A549 (cell line): Measurements from ENCODE around the gene MT1E. TPM values are rescaled to one million over a fixed set of nuclear protein-coding genes. Genes with fewer than 3 reads are reported as not detected.

ENCODE experiments used
- ATAC-seq, 2 experiments: fragments of 200-7000 bp in 1 of 2; fragments of >200 bp in 1 of 2; cut with Nextera tagmentation in 1 of 2; cut with Tn5 transposase in 1 of 2; 3 replicates each; pipeline versions ENCODE4 v1.8.0 to v1.9.1; 2018 to 2020; ENCODE audit warnings: mild to moderate bottlenecking in 1 of 2, moderate library complexity in 1 of 2
- CTCF ChIA-PET: fragments of 300-600 bp; sonication (Branson Sonifier 250); formaldehyde crosslinking; extraction: SDS; loops from one replicate; lab custom pipeline; 2021; ENCODE audit warnings: antibody characterized with exemption, inconsistent platforms; lab: Yijun Ruan, JAX
- POLR2A ChIA-PET: fragments of 350-600 bp; formaldehyde crosslinking; extraction: SDS; loops from one replicate; lab custom pipeline; 2021; ENCODE audit warnings: antibody characterized with exemption, inconsistent platforms; lab: Yijun Ruan, JAX
- DNase-seq, 2 experiments: peaks; one replicate each; pipeline versions ENCODE4 v3.0.0 to v3.0.0-alpha.2; 2011 to 2016; ENCODE audit warnings: low read depth in 1 of 2, low spot score in 1 of 2
- FAIRE-seq: peaks from 2 replicates; lab custom pipeline; 2011; peaks lifted over from hg19 to GRCh38; lab: Jason Lieb, UNC
- H3K27ac ChIP-seq, 2 experiments: fragments of >200 bp; sonication (Bioruptor Twin); formaldehyde crosslinking; 3 replicates each; pipeline ENCODE4 v1.5.1; 2016 to 2017
- H3K4me1 ChIP-seq: fragments of >200 bp; sonication (Bioruptor Twin); formaldehyde crosslinking; 3 replicates; pipeline ENCODE4 v1.6.1; 2016
- H3K4me2 ChIP-seq: fragments of >200 bp; sonication (Bioruptor Twin); formaldehyde crosslinking; 3 replicates; pipeline ENCODE4 v1.6.1; 2016
- H3K4me3 ChIP-seq: fragments of >200 bp; sonication (Bioruptor Twin); formaldehyde crosslinking; 3 replicates; pipeline ENCODE4 v1.5.1; 2016
- H3K9me3 ChIP-seq: fragments of >200 bp; sonication (Bioruptor Twin); formaldehyde crosslinking; 3 replicates; pipeline ENCODE4 v1.6.1; 2016
- BHLHE40 ChIP-seq: IDR thresholded peaks from 2 replicates; pipeline ENCODE4 v1.6.1; 2012; ENCODE audit warnings: low read depth, low read length, inconsistent platforms
- EHF ChIP-seq: fragments of 250-450 bp; sonication (Bioruptor Pico); IDR thresholded peaks from 2 replicates; pipeline ENCODE4 v1.5.0; 2020; ENCODE audit warnings: mild to moderate bottlenecking
- FOSL2 ChIP-seq, 2 experiments: fragments of 450-650 bp in 1 of 2; fragments of >200 bp in 1 of 2; sonication (Bioruptor Twin) in 1 of 2; formaldehyde crosslinking; IDR thresholded peaks; 2 replicates each; pipeline versions ENCODE4 v1.5.0 to v1.6.1; 2016 to 2020; ENCODE audit warnings: mild to moderate bottlenecking in 1 of 2, moderate library complexity in 1 of 2
- GATA3 ChIP-seq: IDR thresholded peaks from 2 replicates; pipeline ENCODE4 v1.6.1; 2012; ENCODE audit warnings: borderline replicate concordance
- HDAC2 ChIP-seq: fragments of 200-600 bp; sonication (generic); IDR thresholded peaks from 2 replicates; pipeline ENCODE4 v1.6.1; 2016
- HOXB13 ChIP-seq: fragments of 250-450 bp; sonication (Bioruptor Pico); IDR thresholded peaks from 2 replicates; pipeline ENCODE4 v1.5.0; 2020; ENCODE audit warnings: low read depth, mild to moderate bottlenecking, moderate library complexity
- JUN ChIP-seq, 2 experiments: fragments of >200 bp; sonication (Bioruptor Twin); formaldehyde crosslinking; IDR thresholded peaks; 2 replicates in 1 of 2; 3 replicates in 1 of 2; pipeline ENCODE4 v1.6.1; 2016 to 2017
- KDM1A ChIP-seq: fragments of 200-600 bp; sonication (generic); IDR thresholded peaks from 2 replicates; pipeline ENCODE4 v1.6.1; 2016; ENCODE audit warnings: low read depth, mild to moderate bottlenecking
- KDM5A ChIP-seq: fragments of 200-600 bp; sonication (generic); IDR thresholded peaks from 2 replicates; pipeline ENCODE4 v1.6.1; 2016; ENCODE audit warnings: antibody characterized with exemption, mild to moderate bottlenecking
- MAFK ChIP-seq: fragments of 450-650 bp; IDR thresholded peaks from 2 replicates; pipeline ENCODE4 v1.6.1; 2014; ENCODE audit not compliant: partially characterized antibody
- MYC ChIP-seq: IDR thresholded peaks from 2 replicates; pipeline ENCODE4 v1.6.1; 2012; ENCODE audit warnings: mild to moderate bottlenecking, inconsistent platforms, low read length, improper control_type of control experiment, borderline replicate concordance
- NFE2L2 ChIP-seq: fragments of 150-350 bp; conservative IDR thresholded peaks from 2 replicates; pipeline ENCODE4 v1.6.1; 2014; ENCODE audit warnings: low read length
- WGBS: methylation state at CpG from one replicate; pipeline ENCODE4 v1.1.6; 2017; ENCODE audit errors: missing lambda C conversion rate; 5-methylcytosine and 5-hydroxymethylcytosine counted together
- polyA plus RNA-seq, 4 experiments: library from polyadenylated mRNA; depleted of rRNA in 3 of 4; stranded (reverse); fragments of >200 nt; fragmentation: RNase III in 1 of 4; extraction: RNeasy Plus Mini Kit Qiagen cat#74134 plus additional on column Dnase treatment in 1 of 4; gene quantifications; 2 replicates in 3 of 4; 3 replicates in 1 of 4; pipeline ENCODE4 v1.2.3, GENCODE V29; 2011 to 2017
- TF ChIP-seq, protein P1 (sequence below): fragments of >200 bp; sonication (Bioruptor Twin); formaldehyde crosslinking; IDR thresholded peaks from 3 replicates; pipeline ENCODE4 v1.5.1; 2016
- TF ChIP-seq, protein P2 (sequence below): fragments of 250-450 bp; sonication (Bioruptor Pico); IDR thresholded peaks from 2 replicates; pipeline ENCODE4 v1.5.0; 2020; ENCODE audit warnings: low read depth, mild to moderate bottlenecking, moderate library complexity
- TF ChIP-seq, protein P3 (sequence below): IDR thresholded peaks from 2 replicates; pipeline ENCODE4 v1.6.1; 2012

The MT1E gene
- polyA plus RNA-seq, 2 of the 4 experiments (the other 2 are of a cell fraction), result not detected

DNA sequence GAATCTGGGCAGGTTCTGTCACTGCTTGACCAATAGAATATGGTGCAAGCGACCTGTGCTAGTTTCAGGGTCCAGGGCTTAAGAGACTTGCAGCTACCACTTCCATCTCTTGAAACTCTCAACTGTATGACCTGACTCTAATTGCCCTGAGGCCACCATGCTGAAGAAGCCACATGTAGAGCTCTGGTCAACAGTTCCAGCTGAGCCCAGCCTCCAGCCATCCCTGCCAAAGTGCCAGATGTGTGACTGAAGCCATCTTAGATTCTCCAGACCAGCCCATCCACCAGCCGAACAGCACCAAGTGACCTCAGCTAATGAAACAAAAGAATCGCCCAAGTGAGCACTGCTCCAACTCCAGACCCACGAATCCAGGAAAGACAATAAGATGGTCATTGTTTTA is 20.6 kb upstream of the MT1E start:
- no peak for FAIRE-seq
- no peak for DNase-seq
- 94% methylated on average over 4 of the region's 4 CpGs for WGBS
- CTCF ChIA-PET, result interaction anchor here (1.1 to 19.7 kb wide), 12 partner anchors 12 to 185 kb away, joined by 3 to 340 read pairs (median 6); partner anchors contain the start of genes MT1A, MT1B and MT1F
- TF ChIP-seq KDM5A, result no peak
- TF ChIP-seq EHF (CRISPR knock-in tag), result no peak
- H3K27ac ChIP-seq, result peak overlapping the region; percentile 93 to 96
- no peak for ATAC-seq
- no peaks in the 10 kb centered on the region for H3K9me3 ChIP-seq
- H3K4me2 ChIP-seq, result no peak overlapping the region; the same call in 2 of the 3 replicates
- POLR2A ChIA-PET, result interaction anchor here (10.8 kb wide), 1 partner anchor 79 kb away, joined by 185 read pairs; the partner anchor contains the start of gene MT1X
- peaks cover 42% of the 10 kb centered on the region for H3K4me1 ChIP-seq
- H3K4me3 ChIP-seq, result no peak overlapping the region

DNA sequence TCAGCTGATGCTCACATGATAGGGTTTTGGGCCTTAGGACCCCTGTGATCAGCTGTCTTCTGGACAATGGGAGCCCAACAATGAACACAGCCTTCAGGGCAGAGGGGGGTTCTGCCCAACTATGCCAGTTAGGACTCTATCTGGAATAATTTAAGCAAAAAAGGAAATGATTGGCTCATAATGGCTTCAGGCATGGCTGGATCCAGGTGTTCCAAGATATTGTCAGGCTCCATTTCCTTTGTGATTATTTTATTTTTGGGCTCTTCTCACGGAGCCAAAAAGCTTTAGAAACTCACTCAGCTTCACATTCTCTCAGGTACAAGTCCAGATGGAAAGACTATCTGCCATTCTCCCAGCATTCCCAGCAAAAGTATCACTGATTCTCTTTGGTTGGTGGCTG is 20.1 kb upstream of the MT1E start:
- no peak for FAIRE-seq
- H3K4me2 ChIP-seq, result peak overlapping the region; percentile 81
- CTCF ChIA-PET, result interaction anchor here (1.1 to 19.7 kb wide), 10 partner anchors 11 to 97 kb away, joined by 3 to 340 read pairs (median 6); partner anchors contain the start of genes MT1A, MT1B and MT1F
- peak overlapping the region; percentile 93 to 96 for H3K27ac ChIP-seq
- ATAC-seq, result no peak
- peaks cover 47% of the 10 kb centered on the region for H3K4me1 ChIP-seq
- WGBS, result 100% methylated on average over 1 of the region's 1 CpG
- no peak for DNase-seq
- H3K4me3 ChIP-seq, result no peak overlapping the region
- POLR2A ChIA-PET, result interaction anchor here (0.9 to 10.8 kb wide), 4 partner anchors 38 to 154 kb away, joined by 3 to 185 read pairs (median 4); partner anchors contain the start of genes MT1X, NUDT21 and OGFOD1
- no peaks in the 10 kb centered on the region for H3K9me3 ChIP-seq
- TF ChIP-seq, protein P1, sequence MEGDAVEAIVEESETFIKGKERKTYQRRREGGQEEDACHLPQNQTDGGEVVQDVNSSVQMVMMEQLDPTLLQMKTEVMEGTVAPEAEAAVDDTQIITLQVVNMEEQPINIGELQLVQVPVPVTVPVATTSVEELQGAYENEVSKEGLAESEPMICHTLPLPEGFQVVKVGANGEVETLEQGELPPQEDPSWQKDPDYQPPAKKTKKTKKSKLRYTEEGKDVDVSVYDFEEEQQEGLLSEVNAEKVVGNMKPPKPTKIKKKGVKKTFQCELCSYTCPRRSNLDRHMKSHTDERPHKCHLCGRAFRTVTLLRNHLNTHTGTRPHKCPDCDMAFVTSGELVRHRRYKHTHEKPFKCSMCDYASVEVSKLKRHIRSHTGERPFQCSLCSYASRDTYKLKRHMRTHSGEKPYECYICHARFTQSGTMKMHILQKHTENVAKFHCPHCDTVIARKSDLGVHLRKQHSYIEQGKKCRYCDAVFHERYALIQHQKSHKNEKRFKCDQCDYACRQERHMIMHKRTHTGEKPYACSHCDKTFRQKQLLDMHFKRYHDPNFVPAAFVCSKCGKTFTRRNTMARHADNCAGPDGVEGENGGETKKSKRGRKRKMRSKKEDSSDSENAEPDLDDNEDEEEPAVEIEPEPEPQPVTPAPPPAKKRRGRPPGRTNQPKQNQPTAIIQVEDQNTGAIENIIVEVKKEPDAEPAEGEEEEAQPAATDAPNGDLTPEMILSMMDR, result no peak
- TF ChIP-seq HDAC2, result no peak
- no peak for TF ChIP-seq HOXB13 (CRISPR knock-in tag)
- no peak for TF ChIP-seq KDM5A
- TF ChIP-seq KDM1A, result no peak
- no peak for TF ChIP-seq GATA3
- no peak for TF ChIP-seq JUN (IDR thresholded peaks at IDR 0.05)
- TF ChIP-seq, all 56 proteins: peak for 0

DNA sequence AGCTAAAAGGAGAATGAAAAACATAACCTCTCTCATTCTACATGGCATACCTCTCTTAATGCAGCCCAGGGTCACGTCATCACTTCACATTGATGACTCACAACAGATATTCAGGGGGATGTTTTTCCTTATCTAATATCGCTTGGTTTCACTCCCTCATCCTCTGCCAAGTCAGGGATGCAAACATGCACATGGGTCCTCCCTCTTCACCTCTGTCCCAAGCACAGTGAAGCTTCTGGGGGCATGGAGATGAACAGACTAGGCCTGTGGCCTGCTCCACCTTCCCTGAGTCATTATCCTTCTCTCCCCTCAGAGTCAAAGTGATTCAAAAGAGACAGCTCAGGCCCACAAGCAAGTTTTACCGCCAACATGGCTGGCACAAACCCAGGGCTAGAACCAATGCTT is 19.5 kb upstream of the MT1E start:
- ATAC-seq (peak; percentile 17 to 36; a peak in 5 of 6 replicates), DNase-seq (peak; percentile 51 to 78), FAIRE-seq (no peak)
- Histone ChIP-seq H3K9me3 (no peaks in the 10 kb centered on the region), H3K27ac (peak overlapping the region; percentile 93 to 96), H3K4me1 (peaks cover 53% of the 10 kb centered on the region), H3K4me2 (peak overlapping the region; percentile 81), H3K4me3 (no peak overlapping the region)
- 17% methylated on average over 3 of the region's 3 CpGs for WGBS
- CTCF ChIA-PET, result interaction anchor here (0.7 to 19.7 kb wide), 9 partner anchors 11 to 96 kb away, joined by 3 to 340 read pairs (median 4); partner anchors contain the start of genes MT1A, MT1B and MT1F
- POLR2A ChIA-PET, result interaction anchor here (0.8 to 10.8 kb wide), 7 partner anchors 9 to 155 kb away, joined by 3 to 185 read pairs (median 4); partner anchors contain the start of genes MT1F, MT1X, NUDT21 and OGFOD1
- TF ChIP-seq, protein P2, sequence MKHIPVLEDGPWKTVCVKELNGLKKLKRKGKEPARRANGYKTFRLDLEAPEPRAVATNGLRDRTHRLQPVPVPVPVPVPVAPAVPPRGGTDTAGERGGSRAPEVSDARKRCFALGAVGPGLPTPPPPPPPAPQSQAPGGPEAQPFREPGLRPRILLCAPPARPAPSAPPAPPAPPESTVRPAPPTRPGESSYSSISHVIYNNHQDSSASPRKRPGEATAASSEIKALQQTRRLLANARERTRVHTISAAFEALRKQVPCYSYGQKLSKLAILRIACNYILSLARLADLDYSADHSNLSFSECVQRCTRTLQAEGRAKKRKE (CRISPR knock-in tag), result 0 out of 2 replicates have a peak, but pooled peaks have one; percentile 23
- TF ChIP-seq FOSL2 (IDR thresholded peaks at IDR 0.05) (peak; percentile 59; the same call in 1 of the 2 replicates), FOSL2 (CRISPR knock-in tag; IDR thresholded peaks at IDR 0.05) (peak; percentile 93), MYC (no peak), BHLHE40 (no peak), JUN (IDR thresholded peaks at IDR 0.05) (0 out of 5 replicates have a peak, but pooled peaks of 1 of the 2 experiments have one; percentile 1), NFE2L2 (0 out of 2 replicates have a peak, but pooled peaks have one; percentile 18), MAFK (no peak)
- TF ChIP-seq, protein P3, sequence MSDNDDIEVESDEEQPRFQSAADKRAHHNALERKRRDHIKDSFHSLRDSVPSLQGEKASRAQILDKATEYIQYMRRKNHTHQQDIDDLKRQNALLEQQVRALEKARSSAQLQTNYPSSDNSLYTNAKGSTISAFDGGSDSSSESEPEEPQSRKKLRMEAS, result peak; percentile 6; the same call in 1 of the 2 replicates
